Breast epithelium (tissue), 4 donors: ENCODE data around the gene IQCB1. TPM values are rescaled to one million over a fixed set of nuclear protein-coding genes. Genes with fewer than 3 reads are reported as not detected.
A peak's percentile ranks its signal among the peaks of the same experiment; 100 is the strongest.
"Not testable (repeated sequence)": the region's sequence is repeated elsewhere in the genome, so short reads cannot be mapped to it uniquely, and the experiment has no call there.

Experiments
- DNase-seq, 2 donors: peaks; one replicate each; pipeline ENCODE4 v3.0.0-alpha.2; 2019; ENCODE audit warnings: low spot score in 2 of 2
- H3K27ac ChIP-seq, 2 donors: fragments of 200-600 bp; sonication (generic) in 1 of 2; one replicate each; pipeline ENCODE4 v1.5.1; 2016 to 2019; ENCODE audit warnings: mild to moderate bottlenecking in 1 of 2
- H3K27me3 ChIP-seq, 2 donors: fragments of 200-600 bp; sonication (generic) in 1 of 2; one replicate each; pipeline versions ENCODE4 v1.5.1 to v1.6.0; 2017 to 2019; ENCODE audit warnings: control low read depth in 1 of 2, mild to moderate bottlenecking in 1 of 2
- H3K36me3 ChIP-seq: fragments of 200-600 bp; one replicate; pipeline ENCODE4 v1.5.1; 2019
- H3K4me1 ChIP-seq, 2 donors: fragments of 200-600 bp; sonication (generic); one replicate each; pipeline ENCODE4 v1.5.1; 2016 to 2019; ENCODE audit warnings: control low read depth in 1 of 2
- H3K4me3 ChIP-seq, 3 donors: fragments of 200-600 bp; sonication (generic); 1 replicate in 2 of 3; 2 replicates in 1 of 3; pipeline ENCODE4 v1.5.1; 2016 to 2019; ENCODE audit warnings: mild to moderate bottlenecking in 3 of 3, moderate library complexity in 2 of 3
- H3K9me3 ChIP-seq, 2 donors: fragments of 200-600 bp; sonication (generic) in 1 of 2; one replicate each; pipeline ENCODE4 v1.5.1; 2016 to 2019; ENCODE audit warnings: control low read depth in 1 of 2
- CTCF ChIP-seq, 3 donors: fragments of 450-650 bp; IDR thresholded peaks; one replicate each; pipeline ENCODE4 v1.5.1; 2016 to 2017; ENCODE audit warnings: antibody characterized with exemption in 3 of 3, mild to moderate bottlenecking in 3 of 3, moderate library complexity in 3 of 3
- POLR2A ChIP-seq: fragments of 450-650 bp; IDR thresholded peaks from one replicate; pipeline ENCODE4 v1.6.1; 2016; ENCODE audit warnings: antibody characterized with exemption, mild to moderate bottlenecking, moderate library complexity
- POLR2AphosphoS5 ChIP-seq, 3 donors: sonication (generic); formaldehyde crosslinking; IDR thresholded peaks; one replicate each; pipeline ENCODE4 v1.6.1; 2017; ENCODE audit warnings: antibody characterized with exemption in 3 of 3
- intact Hi-C: fragments of 100-400 bp; cut with DNase I; formaldehyde crosslinking; loops from one replicate; pipeline ENCODE4 v1.15.1; 2023; ENCODE audit warnings: low total_unique reads
- total RNA-seq, 3 donors: library from RNA; depleted of rRNA; stranded (reverse); fragments of >200 nt; gene quantifications; one replicate each; pipeline ENCODE4 v1.1.0, GENCODE V29; 2016

Gene IQCB1
- total RNA-seq, 3 donors from 2014 or later = 17.9 to 54.6 (median 28.8) TPM

- peak; percentile 93 to 99 for DNase-seq
- peak within 1 kb of the TSS; percentile 98 to 99 for H3K27ac ChIP-seq
- intact Hi-C loops = loop anchor here (2.0 kb wide), 1 partner anchor 51 kb away; no protein-coding TSS in a partner anchor
Observed at GRCh38 chr3:121749276-121750086, 85.4 kb downstream of the IQCB1 start, which contains the start of gene GOLGB1. TSS of gene GOLGB1 (minus strand) at chr3:121749741. CDS start at chr3:121730971, 18,770 bp downstream.

GRCh38 chr3:121748680-121749275 lies 86.1 kb downstream of the IQCB1 start:
- Histone ChIP-seq H3K4me3 (peak overlapping the region; percentile 75 to 89 (median 86)), H3K9me3 (no peaks in the 10 kb centered on the region), H3K4me1 (peaks cover 0 to 17% of the 10 kb centered on the region in 2 donors), H3K36me3 (no peaks in the 10 kb centered on the region), H3K27ac (peak overlapping the region; percentile 98 to 99), H3K27me3 (no peaks in the 10 kb centered on the region)
- DNase-seq = no peak
- intact Hi-C loops = no loop called here
- no peak for TF ChIP-seq POLR2A

More at GRCh38 chr3:121749276-121750086, 85.4 kb downstream of the IQCB1 start, which contains the start of gene GOLGB1:
- H3K4me1 ChIP-seq = peaks cover 0 to 17% of the 10 kb centered on the region in 2 donors
- H3K27me3 ChIP-seq = no peaks in the 10 kb centered on the region
- H3K36me3 ChIP-seq = no peaks in the 10 kb centered on the region
- H3K9me3 ChIP-seq = no peaks in the 10 kb centered on the region
- TF ChIP-seq CTCF (IDR thresholded peaks at IDR 0.05) (peak; percentile 15 to 37 (median 23)), POLR2AphosphoS5 (IDR thresholded peaks at IDR 0.05) (peak; percentile 98 to 100 (median 99)), POLR2A (peak; percentile 99)
- peak within 1 kb of the TSS; percentile 75 to 89 (median 86) for H3K4me3 ChIP-seq

- Histone ChIP-seq H3K4me1 (peaks cover 0 to 17% of the 10 kb centered on the region in 2 donors), H3K4me3 (peak overlapping the region; percentile 75 to 89 (median 86)), H3K36me3 (no peaks in the 10 kb centered on the region), H3K9me3 (no peaks in the 10 kb centered on the region), H3K27me3 (no peaks in the 10 kb centered on the region), H3K27ac (peak overlapping the region in 1 of 2 donors; percentile 99)
- intact Hi-C loops = no loop called here
- TF ChIP-seq CTCF (IDR thresholded peaks at IDR 0.05) = no peak
- TF ChIP-seq POLR2AphosphoS5 (IDR thresholded peaks at IDR 0.05) = no peak
- TF ChIP-seq POLR2A = no peak
- no peak for DNase-seq
Observed at GRCh38 chr3:121747976-121748375, 86.9 kb downstream of the IQCB1 start.

GRCh38 chr3:121743106-121743505 lies 91.8 kb downstream of the IQCB1 start:
- H3K36me3 ChIP-seq, H3K27ac ChIP-seq, H3K27me3 ChIP-seq, DNase-seq, H3K4me3 ChIP-seq, H3K9me3 ChIP-seq, intact Hi-C loops: not testable (repeated sequence)
- H3K4me1 ChIP-seq = peaks cover 0 to 11% of the 10 kb centered on the region in 2 donors

- no peak for TF ChIP-seq POLR2A
- TF ChIP-seq CTCF (IDR thresholded peaks at IDR 0.05) = no peak
- no peak for TF ChIP-seq POLR2AphosphoS5 (IDR thresholded peaks at IDR 0.05)
- H3K9me3 ChIP-seq = peaks cover 0 to 5% of the 10 kb centered on the region in 2 donors
- intact Hi-C loops = no loop called here
- H3K4me3 ChIP-seq = no peak overlapping the region
- H3K27ac ChIP-seq = no peak overlapping the region
- no peaks in the 10 kb centered on the region for H3K4me1 ChIP-seq
- DNase-seq = no peak
- no peaks in the 10 kb centered on the region for H3K36me3 ChIP-seq
- H3K27me3 ChIP-seq = no peaks in the 10 kb centered on the region
Observed at GRCh38 chr3:121740896-121741295, 94.0 kb downstream of the IQCB1 start.

- no peak for DNase-seq
- TF ChIP-seq CTCF (IDR thresholded peaks at IDR 0.05) (no peak), POLR2AphosphoS5 (IDR thresholded peaks at IDR 0.05) (no peak), POLR2A (no peak)
- no peak overlapping the region for H3K27ac ChIP-seq
- intact Hi-C loops = no loop called here
- H3K27me3 ChIP-seq = no peaks in the 10 kb centered on the region
- H3K9me3 ChIP-seq = peaks cover 0 to 5% of the 10 kb centered on the region in 2 donors
- no peaks in the 10 kb centered on the region for H3K36me3 ChIP-seq
- H3K4me1 ChIP-seq = no peaks in the 10 kb centered on the region
- no peak overlapping the region for H3K4me3 ChIP-seq
Observed at GRCh38 chr3:121739902-121740301, 95.0 kb downstream of the IQCB1 start.
